GM06990 (cell line): ENCODE data around the gene COL23A1.
"Not testable (repeated sequence)": the region's sequence is repeated elsewhere in the genome, so short reads cannot be mapped to it uniquely, and the experiment has no call there.

Source experiments
- DNase-seq: peaks from one replicate; pipeline ENCODE4 v3.0.0-alpha.2; 2011; ENCODE audit not compliant: insufficient read length; ENCODE audit errors: extremely low read depth
- H3K27me3 ChIP-seq: replicated peaks from 2 replicates; pipeline ENCODE4 v1.6.0; 2011; ENCODE audit warnings: low read length; ENCODE audit not compliant: control insufficient read depth, insufficient read depth
- H3K36me3 ChIP-seq: 2 replicates; pipeline ENCODE4 v1.5.1; 2011; ENCODE audit warnings: low read length; ENCODE audit not compliant: control insufficient read depth, insufficient read depth
- H3K4me3 ChIP-seq: replicated peaks from 2 replicates; pipeline ENCODE4 v1.5.1; 2011; ENCODE audit warnings: low read depth, mild to moderate bottlenecking, control low read depth, low read length
- TF ChIP-seq, protein P1 (sequence below): IDR thresholded peaks from 2 replicates; pipeline ENCODE4 v1.5.1; 2011; ENCODE audit warnings: low read length, control low read depth, mild to moderate bottlenecking, inconsistent platforms; ENCODE audit not compliant: insufficient read depth, poor library complexity, severe bottlenecking

Gene COL23A1

DNA sequence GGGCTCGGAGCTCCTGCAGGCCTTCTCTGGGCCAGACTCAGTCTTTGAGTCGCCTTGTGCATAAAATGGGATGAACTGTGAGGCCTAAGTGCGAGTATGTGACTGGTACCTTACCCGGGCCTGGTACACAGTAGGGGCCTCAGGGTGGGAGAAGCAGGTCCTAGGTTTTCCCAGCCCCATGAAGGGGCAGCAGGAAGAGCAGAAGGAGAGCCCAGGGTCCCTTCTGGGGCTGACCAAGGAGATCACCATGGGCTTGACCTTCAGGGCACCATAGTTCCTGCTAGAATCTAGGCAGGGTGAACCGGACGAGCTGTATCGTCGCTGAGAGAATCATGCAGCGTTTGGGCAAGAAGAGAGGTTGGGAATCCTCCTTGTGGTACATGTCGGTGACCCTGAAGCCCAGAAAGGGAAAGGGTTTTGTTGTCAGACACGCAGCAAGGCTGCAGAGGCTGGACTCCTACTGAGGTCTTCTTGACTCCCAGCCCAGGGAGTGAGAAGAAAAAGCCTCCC is 357.2 kb downstream of the COL23A1 start:
- TF ChIP-seq, protein P1, sequence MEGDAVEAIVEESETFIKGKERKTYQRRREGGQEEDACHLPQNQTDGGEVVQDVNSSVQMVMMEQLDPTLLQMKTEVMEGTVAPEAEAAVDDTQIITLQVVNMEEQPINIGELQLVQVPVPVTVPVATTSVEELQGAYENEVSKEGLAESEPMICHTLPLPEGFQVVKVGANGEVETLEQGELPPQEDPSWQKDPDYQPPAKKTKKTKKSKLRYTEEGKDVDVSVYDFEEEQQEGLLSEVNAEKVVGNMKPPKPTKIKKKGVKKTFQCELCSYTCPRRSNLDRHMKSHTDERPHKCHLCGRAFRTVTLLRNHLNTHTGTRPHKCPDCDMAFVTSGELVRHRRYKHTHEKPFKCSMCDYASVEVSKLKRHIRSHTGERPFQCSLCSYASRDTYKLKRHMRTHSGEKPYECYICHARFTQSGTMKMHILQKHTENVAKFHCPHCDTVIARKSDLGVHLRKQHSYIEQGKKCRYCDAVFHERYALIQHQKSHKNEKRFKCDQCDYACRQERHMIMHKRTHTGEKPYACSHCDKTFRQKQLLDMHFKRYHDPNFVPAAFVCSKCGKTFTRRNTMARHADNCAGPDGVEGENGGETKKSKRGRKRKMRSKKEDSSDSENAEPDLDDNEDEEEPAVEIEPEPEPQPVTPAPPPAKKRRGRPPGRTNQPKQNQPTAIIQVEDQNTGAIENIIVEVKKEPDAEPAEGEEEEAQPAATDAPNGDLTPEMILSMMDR: no peak
- no peak for DNase-seq
- peak overlapping the region; percentile 95 for H3K4me3 ChIP-seq
- no peaks in the 10 kb centered on the region for H3K27me3 ChIP-seq
- H3K36me3 ChIP-seq: peaks cover 20% of the 10 kb centered on the region

- Histone ChIP-seq H3K27me3 (no peaks in the 10 kb centered on the region), H3K36me3 (peaks cover 24% of the 10 kb centered on the region), H3K4me3 (peak within 1 kb of the TSS; percentile 95)
- TF ChIP-seq, protein P1: no peak
- DNase-seq: peak; percentile 84
Observed at GRCh38 chr5:178232124-178232919, 357.9 kb downstream of the COL23A1 start, which contains the start of gene PHYKPL. PHYKPL (minus strand) TSS chr5:178232802; CDS start chr5:178232550, 252 bp downstream.

DNA sequence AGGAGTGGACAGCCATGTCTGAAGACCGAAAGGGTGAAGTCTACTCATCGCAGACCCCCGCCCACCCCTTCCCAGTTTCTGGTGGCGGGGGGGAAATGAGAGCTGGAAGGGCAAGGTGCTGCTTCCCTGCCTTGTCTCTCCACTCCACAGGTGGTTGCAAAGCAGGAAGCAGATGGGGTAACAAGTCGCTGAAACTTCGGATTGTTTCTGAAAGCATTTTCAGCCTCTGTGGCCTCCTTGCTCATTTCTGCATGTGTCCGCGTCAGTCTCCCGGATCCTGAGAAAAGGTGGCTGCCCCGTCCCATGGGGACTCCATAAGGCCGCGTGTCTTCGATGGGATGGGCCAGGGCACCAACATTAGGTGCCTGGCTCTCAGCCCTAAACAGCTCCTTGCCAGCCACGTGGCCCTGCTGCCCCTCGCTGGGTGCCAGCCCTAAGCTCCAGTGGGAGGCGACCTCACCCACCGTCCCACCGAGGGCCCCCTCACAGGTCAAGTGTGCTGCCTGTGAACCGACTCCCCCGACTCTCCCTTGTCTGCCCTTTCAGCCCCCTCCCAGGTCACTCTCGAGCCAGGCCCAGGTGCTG is 358.6 kb downstream of the COL23A1 start:
- TF ChIP-seq, protein P1: no peak
- peaks cover 26% of the 10 kb centered on the region for H3K36me3 ChIP-seq
- H3K4me3 ChIP-seq: peak overlapping the region; percentile 95

GRCh38 chr5:178230879-178231538 is 359.2 kb downstream of the COL23A1 start:
- no peaks in the 10 kb centered on the region for H3K27me3 ChIP-seq
- TF ChIP-seq, protein P1: no peak
- DNase-seq: no peak
- H3K36me3 ChIP-seq: peaks cover 26% of the 10 kb centered on the region
- peak overlapping the region; percentile 95 for H3K4me3 ChIP-seq

More for the DNA sequence above, 358.6 kb downstream of the COL23A1 start:
- no peak for DNase-seq
- H3K27me3 ChIP-seq: no peaks in the 10 kb centered on the region

DNA sequence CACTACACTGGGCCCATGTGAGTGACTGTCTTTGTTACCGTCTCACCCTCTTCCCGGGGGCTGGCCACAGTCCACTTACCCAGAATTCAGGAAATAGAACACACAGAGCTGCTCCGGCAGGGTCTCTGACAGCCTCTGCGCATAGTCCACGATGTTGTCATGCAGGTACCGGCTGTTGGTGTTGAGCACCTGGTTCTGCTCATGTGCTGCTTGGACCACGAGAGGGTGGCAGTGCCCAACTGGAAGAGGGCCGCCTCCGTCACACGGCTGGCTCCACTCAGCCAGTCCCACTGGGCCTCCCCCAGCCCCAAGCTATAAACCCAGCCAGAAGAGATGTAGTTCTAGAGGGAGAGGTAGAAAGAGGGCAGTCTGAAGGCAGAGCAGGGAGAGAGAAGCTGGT is 360.3 kb downstream of the COL23A1 start:
- peaks cover 32% of the 10 kb centered on the region for H3K36me3 ChIP-seq
- no peaks in the 10 kb centered on the region for H3K27me3 ChIP-seq
- H3K4me3 ChIP-seq: no peak overlapping the region
- TF ChIP-seq, protein P1: no peak
- no peak for DNase-seq

DNA sequence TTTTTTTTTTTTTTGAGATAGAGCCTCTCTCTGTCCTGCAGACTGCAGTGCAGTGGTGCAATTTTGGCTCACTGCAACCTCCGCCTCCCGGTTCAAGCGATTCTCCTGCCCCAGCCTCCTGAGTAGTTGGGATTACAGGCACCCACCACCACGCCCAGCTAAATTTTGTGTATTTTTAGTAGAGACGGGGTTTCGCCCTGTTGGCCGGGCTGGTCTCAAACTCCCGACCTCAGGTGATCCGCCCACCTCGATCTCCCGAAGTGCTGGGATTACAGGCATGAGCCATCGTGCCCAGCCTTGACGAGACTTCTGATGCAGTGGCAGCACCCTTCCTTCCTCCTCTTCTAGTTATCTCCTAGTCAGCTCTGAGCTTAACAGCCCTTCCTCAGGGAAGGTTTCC is 361.1 kb downstream of the COL23A1 start:
- not testable (repeated sequence) for H3K27me3 ChIP-seq, H3K4me3 ChIP-seq, DNase-seq
- H3K36me3 ChIP-seq: peaks cover 38% of the 10 kb centered on the region
